GM18868 (cell line): ENCODE measurements around the gene NEK1.
"Not testable (repeated sequence)": the region's sequence is repeated elsewhere in the genome, so short reads cannot be mapped to it uniquely, and the experiment has no call there.

Experiments used
- ATAC-seq: cut with Tn5 transposase; IDR thresholded peaks from one replicate; pipeline ENCODE4 v1.9.1; 2021; ENCODE audit warnings: mild to moderate bottlenecking, moderate library complexity; ENCODE audit not compliant: unreplicated experiment

The NEK1 gene

GRCh38 chr4:169626331-169627282 is 14.2 kb upstream of the NEK1 start:
- peak; percentile 34 for ATAC-seq

GRCh38 chr4:169625886-169626285 is 13.5 kb upstream of the NEK1 start:
- no peak for ATAC-seq

- ATAC-seq = not testable (repeated sequence)
Observed at GRCh38 chr4:169624012-169624411, 11.6 kb upstream of the NEK1 start.

GRCh38 chr4:169622566-169622965 is 10.2 kb upstream of the NEK1 start:
- ATAC-seq = no peak

GRCh38 chr4:169621731-169622492 is 9.5 kb upstream of the NEK1 start:
- peak; percentile 13 for ATAC-seq

- ATAC-seq = no peak
Observed at GRCh38 chr4:169620880-169621248, 8.5 kb upstream of the NEK1 start.

- ATAC-seq = peak; percentile 92
Observed at GRCh38 chr4:169619958-169620879, 7.8 kb upstream of the NEK1 start, which contains the start of gene CLCN3. Gene CLCN3 (plus strand): TSS chr4:169620578. CDS start chr4:169635929, 15,351 bp downstream.

- ATAC-seq = peak; percentile 41
Observed at GRCh38 chr4:169619518-169619957, 7.2 kb upstream of the NEK1 start.

GRCh38 chr4:169618986-169619385 is 6.6 kb upstream of the NEK1 start:
- ATAC-seq = no peak

GRCh38 chr4:169618286-169618685 is 5.9 kb upstream of the NEK1 start:
- no peak for ATAC-seq

- ATAC-seq = no peak
Observed at GRCh38 chr4:169617306-169617705, 4.9 kb upstream of the NEK1 start.

GRCh38 chr4:169616846-169617245 is 4.5 kb upstream of the NEK1 start:
- no peak for ATAC-seq

- ATAC-seq = no peak
Observed at GRCh38 chr4:169615467-169616106, 3.2 kb upstream of the NEK1 start.

GRCh38 chr4:169612871-169613859 is 782 bp upstream of the NEK1 start:
- ATAC-seq = peak; percentile 41

- ATAC-seq = no peak
Observed at GRCh38 chr4:169611157-169611556, 1.2 kb downstream of the NEK1 start.

- no peak for ATAC-seq
Observed at GRCh38 chr4:169604903-169605331, 7.5 kb downstream of the NEK1 start.

GRCh38 chr4:169604131-169604900 is 8.1 kb downstream of the NEK1 start:
- ATAC-seq = peak; percentile 91

GRCh38 chr4:169603312-169603711 is 9.1 kb downstream of the NEK1 start:
- ATAC-seq = no peak
